Stimulated activated naive CD8-positive, alpha-beta T cell treated with anti-CD3 and anti-CD28 coated beads, Interleukin-15, Interleukin-2, amounts not matched to agents 100 ng/mL and 50 ng/mL, for 24 hours (primary cell): Measurements from ENCODE around the gene RNASEL.

ENCODE experiments used
- H3K27ac Mint-ChIP-seq: one replicate; pipeline ENCODE4 v1.8.0; 2021; ENCODE audit warnings: mild to moderate bottlenecking, mixed read lengths
- H3K27me3 Mint-ChIP-seq: one replicate; pipeline ENCODE4 v1.8.0; 2021; ENCODE audit warnings: mixed read lengths
- H3K36me3 Mint-ChIP-seq: one replicate; pipeline ENCODE4 v1.8.0; 2021; ENCODE audit warnings: low read depth, mixed read lengths
- H3K4me1 Mint-ChIP-seq: one replicate; pipeline ENCODE4 v1.8.0; 2021; ENCODE audit warnings: low read depth, mixed read lengths
- H3K4me3 Mint-ChIP-seq: one replicate; pipeline ENCODE4 v1.8.0; 2021; ENCODE audit warnings: mild to moderate bottlenecking, mixed read lengths
- H3K9me3 Mint-ChIP-seq: one replicate; pipeline ENCODE4 v1.8.0; 2021; ENCODE audit warnings: mixed read lengths

The RNASEL gene

GRCh38 chr1:182599339-182599738 is 10.3 kb upstream of the RNASEL start:
- H3K4me1 Mint-ChIP-seq, result peaks cover 27% of the 10 kb centered on the region
- H3K27ac Mint-ChIP-seq, result peak overlapping the region; percentile 63
- no peaks in the 10 kb centered on the region for H3K9me3 Mint-ChIP-seq
- H3K36me3 Mint-ChIP-seq, result peaks cover 6% of the 10 kb centered on the region
- H3K4me3 Mint-ChIP-seq, result peak overlapping the region; percentile 21
- no peaks in the 10 kb centered on the region for H3K27me3 Mint-ChIP-seq

GRCh38 chr1:182598296-182598695 is 9.2 kb upstream of the RNASEL start:
- Mint-ChIP-seq H3K4me3 (no peak overlapping the region), H3K4me1 (peaks cover 21% of the 10 kb centered on the region), H3K27me3 (no peaks in the 10 kb centered on the region), H3K36me3 (peaks cover 6% of the 10 kb centered on the region), H3K27ac (no peak overlapping the region), H3K9me3 (no peaks in the 10 kb centered on the region)

DNA sequence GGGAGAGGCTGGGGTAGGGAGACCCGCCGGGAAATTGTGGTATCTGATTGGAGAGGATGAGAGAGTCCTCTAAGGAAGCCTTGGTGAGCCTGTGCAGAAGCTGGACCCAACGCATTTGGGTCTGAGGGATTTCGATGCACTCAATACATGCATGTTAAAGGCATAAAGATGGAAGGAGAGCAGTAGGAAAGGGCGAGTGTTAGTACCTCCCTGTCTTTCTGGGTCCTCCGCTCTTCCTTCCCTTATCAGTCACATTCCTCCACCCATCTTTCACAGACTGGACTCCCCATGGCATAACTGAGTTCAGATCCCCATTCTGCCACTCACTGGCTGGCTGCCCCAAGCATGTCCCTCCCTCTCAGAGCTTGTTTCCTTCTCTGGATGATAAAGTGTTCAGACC is 7.9 kb upstream of the RNASEL start:
- Mint-ChIP-seq H3K36me3 (peaks cover 6% of the 10 kb centered on the region), H3K4me3 (no peak overlapping the region), H3K27ac (no peak overlapping the region), H3K4me1 (peaks cover 17% of the 10 kb centered on the region), H3K9me3 (no peaks in the 10 kb centered on the region), H3K27me3 (no peaks in the 10 kb centered on the region)

DNA sequence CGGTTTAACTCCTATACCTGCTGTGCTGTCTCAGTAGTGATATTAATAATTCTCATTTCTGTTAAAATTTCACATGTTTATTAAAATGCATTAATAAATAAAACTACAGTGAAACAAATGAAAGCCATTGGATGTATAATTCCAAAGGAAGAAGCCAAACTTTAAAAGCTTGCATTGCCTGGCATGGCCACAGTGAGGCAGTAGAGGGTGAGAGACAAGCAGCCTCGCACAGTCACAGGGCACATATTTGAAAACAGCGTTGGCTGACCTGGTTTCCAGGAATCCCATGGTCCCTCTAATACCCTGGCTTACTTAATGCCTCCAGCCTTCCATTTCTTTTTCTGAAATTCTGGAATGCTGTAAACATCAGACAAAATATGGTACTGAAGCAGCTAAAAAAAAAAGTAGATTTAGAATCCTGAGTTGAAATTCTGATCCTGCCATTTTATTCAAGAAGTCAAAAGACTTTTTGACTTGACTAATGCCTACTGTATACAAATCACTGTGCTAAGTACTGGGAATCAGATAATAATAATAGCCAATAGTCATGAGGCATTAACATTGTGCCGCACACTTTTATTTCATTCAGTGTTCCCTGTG is 6.7 kb upstream of the RNASEL start:
- H3K27ac Mint-ChIP-seq, result no peak overlapping the region
- no peak overlapping the region for H3K4me3 Mint-ChIP-seq

DNA sequence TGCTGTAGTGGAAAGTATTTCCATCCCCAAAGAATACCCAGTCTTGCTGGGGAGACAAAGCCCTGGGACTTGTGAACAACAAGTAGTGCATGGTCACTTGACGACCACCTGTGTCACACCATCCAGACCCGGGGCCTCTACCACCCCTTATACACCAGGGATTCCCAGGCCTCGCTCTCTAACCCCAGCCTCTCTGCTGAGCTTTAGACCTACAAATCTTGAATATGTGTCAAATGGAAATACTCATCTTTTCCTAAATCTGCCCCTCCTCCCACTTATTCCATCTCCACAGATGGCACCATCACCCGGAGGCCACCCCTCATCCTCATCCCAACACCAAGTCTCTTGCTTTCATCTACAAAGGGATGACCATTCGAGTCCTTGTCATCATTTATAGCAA is 875 bp upstream of the RNASEL start:
- H3K4me3 Mint-ChIP-seq, result peak overlapping the region; percentile 27
- no peaks in the 10 kb centered on the region for H3K9me3 Mint-ChIP-seq
- peaks cover 42% of the 10 kb centered on the region for H3K4me1 Mint-ChIP-seq
- peak overlapping the region; percentile 43 for H3K27ac Mint-ChIP-seq
- H3K36me3 Mint-ChIP-seq, result peaks cover 7% of the 10 kb centered on the region
- no peaks in the 10 kb centered on the region for H3K27me3 Mint-ChIP-seq

More for the DNA sequence above, 6.7 kb upstream of the RNASEL start:
- Mint-ChIP-seq H3K4me1 (peaks cover 17% of the 10 kb centered on the region), H3K36me3 (peaks cover 6% of the 10 kb centered on the region), H3K27me3 (no peaks in the 10 kb centered on the region), H3K9me3 (no peaks in the 10 kb centered on the region)

GRCh38 chr1:182589520-182589919 is 464 bp upstream of the RNASEL start:
- H3K4me1 Mint-ChIP-seq, result peaks cover 46% of the 10 kb centered on the region
- H3K9me3 Mint-ChIP-seq, result no peaks in the 10 kb centered on the region
- no peaks in the 10 kb centered on the region for H3K27me3 Mint-ChIP-seq
- H3K4me3 Mint-ChIP-seq, result peak overlapping the region; percentile 99
- H3K27ac Mint-ChIP-seq, result peak overlapping the region; percentile 100
- peaks cover 7% of the 10 kb centered on the region for H3K36me3 Mint-ChIP-seq

- H3K27me3 Mint-ChIP-seq, result no peaks in the 10 kb centered on the region
- peaks cover 62% of the 10 kb centered on the region for H3K4me1 Mint-ChIP-seq
- H3K9me3 Mint-ChIP-seq, result no peaks in the 10 kb centered on the region
- H3K4me3 Mint-ChIP-seq, result peak overlapping the region; percentile 99
- peaks cover 19% of the 10 kb centered on the region for H3K36me3 Mint-ChIP-seq
- peak overlapping the region; percentile 100 for H3K27ac Mint-ChIP-seq
These were observed 1.2 kb downstream of the RNASEL start for GRCh38 chr1:182587666-182588499.

DNA sequence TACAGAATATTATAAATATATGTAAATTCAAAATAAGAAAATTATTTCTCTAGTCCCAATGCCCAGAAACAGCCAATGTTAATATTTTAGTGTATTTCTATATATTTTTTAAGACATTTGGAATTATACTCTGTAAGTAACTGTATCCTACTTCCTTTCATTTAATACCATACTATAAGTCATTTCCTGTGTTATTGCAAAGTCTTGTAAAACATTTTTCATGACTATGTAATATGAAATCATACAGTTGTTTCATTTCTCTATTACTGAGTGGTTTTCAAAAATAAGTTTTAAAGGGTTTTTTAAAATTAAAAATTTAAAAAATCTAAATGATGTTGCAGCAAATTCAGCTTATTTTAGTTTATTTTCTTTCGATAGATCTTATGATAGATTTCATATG is 2.0 kb downstream of the RNASEL start:
- no peaks in the 10 kb centered on the region for H3K27me3 Mint-ChIP-seq
- H3K9me3 Mint-ChIP-seq, result no peaks in the 10 kb centered on the region
- peaks cover 63% of the 10 kb centered on the region for H3K4me1 Mint-ChIP-seq
- no peak overlapping the region for H3K27ac Mint-ChIP-seq
- peaks cover 19% of the 10 kb centered on the region for H3K36me3 Mint-ChIP-seq
- H3K4me3 Mint-ChIP-seq, result no peak overlapping the region

DNA sequence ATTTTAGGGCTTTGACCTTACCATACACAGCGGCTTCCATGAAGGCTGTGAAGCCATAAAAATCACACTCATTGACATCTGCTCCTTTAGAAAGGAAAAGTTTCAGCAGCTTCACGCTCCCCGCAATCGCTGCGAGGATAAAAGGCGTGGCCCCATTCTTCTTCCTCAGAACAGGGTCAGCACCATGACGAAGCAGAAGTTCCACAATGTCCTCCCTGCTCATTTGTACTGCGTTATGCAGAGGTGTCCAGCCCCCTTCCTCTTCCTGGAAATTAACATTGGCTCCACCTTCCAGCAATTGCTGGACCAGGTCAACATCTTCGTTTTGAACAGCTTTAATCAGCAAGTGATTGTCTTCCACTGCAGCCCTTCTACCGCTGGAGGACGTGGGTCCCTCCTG is 2.7 kb downstream of the RNASEL start:
- Mint-ChIP-seq H3K27ac (peak overlapping the region; percentile 45), H3K4me3 (no peak overlapping the region), H3K4me1 (peaks cover 63% of the 10 kb centered on the region), H3K27me3 (no peaks in the 10 kb centered on the region), H3K36me3 (peaks cover 19% of the 10 kb centered on the region), H3K9me3 (no peaks in the 10 kb centered on the region)

DNA sequence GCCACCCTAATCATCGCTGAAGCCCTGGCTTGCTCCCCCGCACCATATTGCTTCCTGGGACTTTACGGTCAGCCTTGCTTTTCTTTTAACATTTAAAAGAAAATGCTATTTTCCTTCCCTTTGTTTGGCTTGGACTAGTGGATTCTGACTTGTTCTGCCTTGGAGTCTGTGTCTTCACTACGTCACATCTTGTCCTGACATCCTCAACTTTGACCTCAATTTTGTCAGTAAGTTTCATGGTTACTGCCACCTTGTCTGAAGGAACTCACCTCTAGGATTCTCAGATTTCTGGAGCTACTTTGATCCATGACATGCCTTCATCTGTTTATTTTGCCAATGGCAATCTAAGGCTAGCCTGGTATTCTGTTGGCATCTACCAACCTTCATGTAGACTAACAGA is 4.3 kb downstream of the RNASEL start:
- no peaks in the 10 kb centered on the region for H3K9me3 Mint-ChIP-seq
- no peak overlapping the region for H3K27ac Mint-ChIP-seq
- H3K4me1 Mint-ChIP-seq, result peaks cover 57% of the 10 kb centered on the region
- no peaks in the 10 kb centered on the region for H3K27me3 Mint-ChIP-seq
- H3K36me3 Mint-ChIP-seq, result peaks cover 33% of the 10 kb centered on the region
- H3K4me3 Mint-ChIP-seq, result no peak overlapping the region

DNA sequence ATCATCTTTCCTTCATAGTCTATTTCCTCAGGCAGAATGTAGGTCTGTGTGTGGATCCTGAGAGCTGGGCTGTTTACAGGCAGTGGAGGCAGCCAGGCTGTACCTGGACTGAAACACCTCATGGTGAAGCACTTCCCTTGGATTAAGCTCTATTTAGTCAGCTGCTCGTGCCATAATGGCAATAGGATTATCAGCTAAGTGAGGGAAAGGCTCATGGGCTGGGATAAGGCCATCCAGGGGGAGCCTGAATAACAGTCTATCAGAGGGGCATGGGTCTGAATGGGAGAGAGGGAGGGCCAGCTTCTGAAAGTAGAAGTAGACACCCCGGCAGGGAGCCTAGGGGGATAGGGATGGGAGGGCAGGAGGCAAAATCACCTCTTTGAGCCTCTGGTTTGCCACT is 8.3 kb downstream of the RNASEL start:
- H3K27me3 Mint-ChIP-seq, result no peaks in the 10 kb centered on the region
- peaks cover 28% of the 10 kb centered on the region for H3K4me1 Mint-ChIP-seq
- no peak overlapping the region for H3K4me3 Mint-ChIP-seq

DNA sequence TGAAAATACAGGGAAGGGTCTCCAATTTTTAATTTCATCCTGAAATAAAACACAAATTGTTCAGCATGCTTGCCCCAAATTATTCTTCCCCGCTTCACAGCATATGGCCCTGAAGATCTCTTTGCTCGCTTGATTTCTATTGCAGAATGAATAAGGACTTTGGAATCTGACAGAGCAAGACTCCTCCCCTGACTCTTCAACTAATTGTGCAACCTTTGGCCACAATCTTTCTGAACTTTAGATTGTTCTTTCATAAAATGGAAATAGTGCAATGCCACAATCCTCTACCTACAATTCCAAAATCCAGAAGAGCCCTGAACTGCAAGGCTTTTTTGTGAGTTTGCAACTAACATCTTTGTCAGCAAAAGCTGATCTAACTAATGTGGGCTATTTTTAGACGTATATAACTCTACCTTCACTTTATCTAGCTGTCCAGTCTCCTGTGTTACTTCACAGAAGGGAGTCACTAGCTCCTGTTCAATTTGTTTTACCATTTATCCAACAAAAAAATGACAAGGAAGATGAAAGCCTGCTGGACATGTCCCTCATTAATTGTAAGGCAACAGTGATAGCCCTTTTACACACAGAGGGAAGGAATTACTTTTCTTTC is 13.4 kb downstream of the RNASEL start:
- no peaks in the 10 kb centered on the region for H3K27me3 Mint-ChIP-seq
- peaks cover 47% of the 10 kb centered on the region for H3K36me3 Mint-ChIP-seq
- H3K27ac Mint-ChIP-seq, result no peak overlapping the region

More for the DNA sequence above, 8.3 kb downstream of the RNASEL start:
- Mint-ChIP-seq H3K9me3 (no peaks in the 10 kb centered on the region), H3K36me3 (peaks cover 48% of the 10 kb centered on the region), H3K27ac (no peak overlapping the region)

DNA sequence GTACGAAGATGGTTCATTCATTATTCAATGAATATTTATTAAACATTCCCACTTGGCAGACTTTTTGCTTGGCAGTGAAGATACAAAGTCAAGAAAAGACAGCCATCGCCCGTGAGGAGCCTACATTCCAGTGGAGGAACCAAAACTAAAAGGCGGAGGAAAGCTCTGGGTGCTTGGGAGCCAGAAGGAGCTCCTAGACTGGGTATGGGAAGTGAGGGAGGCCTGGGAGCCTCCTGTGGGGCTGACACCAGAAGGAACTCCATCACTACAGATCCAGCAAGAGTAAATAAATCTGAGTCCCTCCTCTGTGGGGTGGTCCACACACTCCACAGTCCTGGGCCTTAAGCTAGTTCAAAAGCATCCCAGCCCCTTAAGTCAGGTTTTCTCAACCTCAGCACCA is 14.9 kb downstream of the RNASEL start:
- Mint-ChIP-seq H3K4me3 (no peak overlapping the region), H3K27me3 (no peaks in the 10 kb centered on the region), H3K9me3 (no peaks in the 10 kb centered on the region), H3K27ac (no peak overlapping the region), H3K4me1 (no peaks in the 10 kb centered on the region), H3K36me3 (peaks cover 34% of the 10 kb centered on the region)

More for the DNA sequence above, 13.4 kb downstream of the RNASEL start:
- Mint-ChIP-seq H3K9me3 (no peaks in the 10 kb centered on the region), H3K4me1 (no peaks in the 10 kb centered on the region), H3K4me3 (no peak overlapping the region)

- no peak overlapping the region for H3K4me3 Mint-ChIP-seq
- H3K27me3 Mint-ChIP-seq, result no peaks in the 10 kb centered on the region
- no peaks in the 10 kb centered on the region for H3K9me3 Mint-ChIP-seq
- peaks cover 14% of the 10 kb centered on the region for H3K36me3 Mint-ChIP-seq
- H3K4me1 Mint-ChIP-seq, result no peaks in the 10 kb centered on the region
- H3K27ac Mint-ChIP-seq, result no peak overlapping the region
These were observed 18.5 kb downstream of the RNASEL start for GRCh38 chr1:182570611-182570970.

DNA sequence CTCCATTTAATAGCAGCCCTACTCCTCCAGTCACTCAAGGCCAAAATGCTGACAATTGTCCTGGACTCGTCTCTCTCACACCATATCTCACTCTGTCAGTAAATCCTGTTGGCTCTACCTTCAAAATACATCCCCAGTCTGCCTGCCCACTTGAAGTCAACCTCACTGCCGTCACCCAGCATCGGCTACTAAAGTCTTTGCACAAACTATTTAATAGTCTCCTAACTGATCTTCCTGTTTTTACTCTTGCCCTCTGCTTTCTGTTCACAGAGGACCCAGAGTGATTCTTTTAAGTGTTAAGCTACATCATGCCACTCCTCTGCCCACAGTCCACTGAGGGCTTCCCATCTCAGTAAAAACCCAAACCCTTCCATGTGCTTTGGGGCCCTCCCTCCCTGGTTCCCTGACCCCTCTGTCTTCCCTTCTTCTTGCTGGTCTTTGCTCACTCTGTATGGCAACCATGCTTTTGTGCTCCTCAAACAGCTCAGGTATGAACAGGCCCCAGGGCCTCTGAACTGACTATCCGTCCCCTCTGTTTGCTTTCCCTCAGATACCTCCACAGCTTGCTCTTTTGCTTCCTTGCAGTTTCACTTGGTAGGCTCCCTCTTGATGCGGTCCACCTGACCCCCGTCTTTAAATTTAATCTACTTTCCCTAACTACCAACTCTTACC is 19.0 kb downstream of the RNASEL start:
- Mint-ChIP-seq H3K36me3 (peaks cover 10% of the 10 kb centered on the region), H3K9me3 (no peaks in the 10 kb centered on the region), H3K27me3 (peaks cover 4% of the 10 kb centered on the region), H3K27ac (no peak overlapping the region), H3K4me3 (no peak overlapping the region), H3K4me1 (no peaks in the 10 kb centered on the region)
